BLaER1 (cell line): ENCODE results near the gene CDK6.

ENCODE experiments used
- H3K27ac ChIP-seq: shearing (Covaris generic); formaldehyde crosslinking; 2 replicates; pipeline ENCODE4 v1.8.1; 2022
- H3K27me3 ChIP-seq: shearing (Covaris generic); formaldehyde crosslinking; 2 replicates; pipeline ENCODE4 v1.8.1; 2022
- H3K36me3 ChIP-seq: shearing (Covaris generic); formaldehyde crosslinking; 2 replicates; pipeline ENCODE4 v1.8.1; 2022
- H3K4me1 ChIP-seq: shearing (Covaris generic); formaldehyde crosslinking; 2 replicates; pipeline ENCODE4 v1.8.1; 2022
- H3K4me2 ChIP-seq: shearing (Covaris generic); formaldehyde crosslinking; 2 replicates; pipeline ENCODE4 v1.8.1; 2022
- H3K4me3 ChIP-seq: shearing (Covaris generic); formaldehyde crosslinking; 2 replicates; pipeline ENCODE4 v1.8.1; 2022
- H3K9ac ChIP-seq: shearing (Covaris generic); formaldehyde crosslinking; 2 replicates; pipeline ENCODE4 v1.8.1; 2022
- H3K9me3 ChIP-seq: shearing (Covaris generic); formaldehyde crosslinking; 2 replicates; pipeline ENCODE4 v1.8.1; 2022
- H4K20me1 ChIP-seq: shearing (Covaris generic); formaldehyde crosslinking; 2 replicates; pipeline ENCODE4 v1.8.1; 2022
- Cebpa-rat ChIP-seq: shearing (Covaris generic); IDR thresholded peaks from 2 replicates; pipeline ENCODE4 v1.8.1; 2022

CDK6 gene

DNA sequence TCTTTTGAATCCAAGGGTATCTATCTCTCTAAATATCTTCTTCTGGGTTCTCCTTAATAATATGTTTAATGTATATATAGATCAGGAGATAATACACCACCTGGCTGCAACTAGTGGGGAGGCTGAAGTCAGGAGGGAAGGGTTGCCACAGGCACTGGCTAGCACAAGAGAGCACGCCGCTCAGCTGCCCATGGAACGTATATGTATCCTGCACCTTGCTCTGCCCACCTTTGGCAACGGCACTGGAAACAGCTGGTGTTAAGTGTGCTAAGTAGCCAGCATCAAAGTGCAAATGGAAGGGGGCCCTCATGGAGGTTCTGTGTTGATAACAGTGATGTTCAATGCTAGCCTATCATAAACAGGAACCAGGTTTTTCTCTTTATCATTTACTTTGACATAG, 196.4 kb downstream of the CDK6 start:
- H3K4me2 ChIP-seq: peak overlapping the region; percentile 72
- H3K36me3 ChIP-seq: peaks cover 5% of the 10 kb centered on the region; the same call in 1 of the 2 replicates
- H3K9me3 ChIP-seq: no peaks in the 10 kb centered on the region
- TF ChIP-seq Cebpa-rat: no peak
- peak overlapping the region; percentile 87 for H3K27ac ChIP-seq
- peak overlapping the region; percentile 63; the same call in 1 of the 2 replicates for H3K9ac ChIP-seq
- H4K20me1 ChIP-seq: no peaks in the 10 kb centered on the region
- H3K4me3 ChIP-seq: peak overlapping the region; percentile 43; the same call in 1 of the 2 replicates
- no peaks in the 10 kb centered on the region for H3K27me3 ChIP-seq
- H3K4me1 ChIP-seq: peaks cover 100% of the 10 kb centered on the region

DNA sequence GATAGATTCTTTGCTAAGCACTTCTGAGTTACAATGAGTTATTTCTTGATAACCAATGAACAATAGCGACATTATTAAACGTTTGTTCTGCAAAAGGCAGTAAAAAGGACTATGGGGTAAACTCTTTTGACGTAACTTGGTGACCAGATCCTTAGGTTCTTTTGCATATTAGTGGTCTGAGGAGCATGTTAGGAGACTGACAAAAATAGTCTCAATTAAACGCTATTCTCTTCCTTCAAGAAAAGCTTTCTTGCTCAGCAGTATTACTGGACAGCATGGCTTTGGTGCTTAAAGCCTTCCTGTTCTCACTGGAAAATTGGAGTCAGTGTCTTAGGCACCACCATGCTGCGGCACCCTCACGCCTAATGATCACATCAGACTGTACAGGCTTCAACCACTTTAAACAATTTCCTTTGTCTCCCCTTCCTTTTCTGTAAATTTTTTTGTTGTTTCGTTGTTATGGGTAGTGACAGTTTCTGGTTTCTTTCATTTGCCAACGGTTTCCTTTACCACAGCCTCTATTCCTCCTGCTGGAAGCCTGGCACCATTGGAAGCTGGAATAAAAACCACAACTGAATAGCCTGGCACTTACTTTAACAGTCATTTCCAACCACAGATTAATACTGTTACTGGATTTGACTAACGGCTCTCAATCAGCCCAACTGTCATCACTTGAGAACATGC, 197.0 kb downstream of the CDK6 start:
- H3K4me3 ChIP-seq: peak overlapping the region; percentile 43; the same call in 1 of the 2 replicates
- peak overlapping the region; percentile 87 for H3K27ac ChIP-seq
- peaks cover 5% of the 10 kb centered on the region; the same call in 1 of the 2 replicates for H3K36me3 ChIP-seq
- H4K20me1 ChIP-seq: no peaks in the 10 kb centered on the region
- no peaks in the 10 kb centered on the region for H3K27me3 ChIP-seq
- peaks cover 100% of the 10 kb centered on the region for H3K4me1 ChIP-seq
- no peaks in the 10 kb centered on the region for H3K9me3 ChIP-seq
- peak overlapping the region; percentile 63 for H3K9ac ChIP-seq
- H3K4me2 ChIP-seq: peak overlapping the region; percentile 72
- no peak for TF ChIP-seq Cebpa-rat

DNA sequence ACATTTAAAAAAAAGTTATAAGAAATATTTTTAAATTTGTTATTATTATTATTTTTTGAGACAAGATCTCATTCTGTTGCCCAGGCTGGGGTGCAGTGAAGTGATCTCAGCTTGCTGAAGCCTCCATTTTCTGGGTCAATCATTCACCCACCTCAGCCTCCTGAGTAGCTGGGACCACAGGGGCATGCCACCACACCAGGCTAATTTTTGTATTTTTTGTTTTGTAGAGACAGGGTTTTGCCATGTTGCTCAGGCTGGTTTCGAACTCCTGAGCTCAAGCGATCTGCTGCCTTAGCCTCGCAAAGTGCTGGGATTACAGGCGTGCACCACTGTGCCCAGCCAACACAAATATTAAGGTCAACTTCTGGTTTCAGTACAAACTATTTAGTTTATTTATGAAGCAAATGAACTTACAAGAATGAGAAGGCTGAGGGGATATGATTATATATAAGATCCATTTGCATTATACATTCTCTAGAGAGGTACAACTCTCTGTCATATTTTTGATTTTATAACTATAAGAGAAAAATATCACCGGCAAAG, 200.3 kb downstream of the CDK6 start:
- H3K4me3 ChIP-seq: no peak overlapping the region
- no peak overlapping the region; the same call in 1 of the 2 replicates for H3K9ac ChIP-seq
- H3K4me1 ChIP-seq: peaks cover 100% of the 10 kb centered on the region
- H3K27me3 ChIP-seq: no peaks in the 10 kb centered on the region
- H3K27ac ChIP-seq: peak overlapping the region; percentile 87
- H3K9me3 ChIP-seq: no peaks in the 10 kb centered on the region
- H3K4me2 ChIP-seq: peak overlapping the region; percentile 67
- H3K36me3 ChIP-seq: 0 out of 2 replicates have a peak, but pooled peaks cover under 1% of the 10 kb centered on the region
- H4K20me1 ChIP-seq: no peaks in the 10 kb centered on the region
- TF ChIP-seq Cebpa-rat: no peak

DNA sequence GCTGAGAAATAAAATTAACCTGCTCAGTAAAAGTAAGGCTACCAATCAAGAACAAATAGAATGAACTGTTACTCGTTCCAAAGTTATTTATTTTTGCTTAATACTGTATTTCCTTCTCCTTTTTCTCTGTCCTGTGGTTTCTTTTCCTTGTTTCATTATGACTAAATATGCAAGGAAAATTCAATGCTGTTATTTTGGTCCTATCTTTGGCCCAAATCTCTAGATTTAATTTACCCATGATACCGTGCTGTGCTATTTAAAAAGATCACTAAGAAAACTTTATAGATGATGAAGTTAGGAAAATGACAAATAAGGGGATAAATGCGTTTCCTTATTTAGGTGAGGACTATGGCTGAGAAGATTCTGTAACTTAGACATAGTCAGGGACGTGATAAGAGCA, 200.8 kb downstream of the CDK6 start:
- Histone ChIP-seq H3K9ac (peak overlapping the region; percentile 73), H3K9me3 (no peaks in the 10 kb centered on the region), H3K27me3 (no peaks in the 10 kb centered on the region), H3K4me3 (peak overlapping the region; percentile 30; the same call in 1 of the 2 replicates), H3K27ac (peak overlapping the region; percentile 87), H3K36me3 (peaks cover 6% of the 10 kb centered on the region; the same call in 1 of the 2 replicates), H3K4me1 (peaks cover 100% of the 10 kb centered on the region), H3K4me2 (peak overlapping the region; percentile 67), H4K20me1 (no peaks in the 10 kb centered on the region)
- no peak for TF ChIP-seq Cebpa-rat

DNA sequence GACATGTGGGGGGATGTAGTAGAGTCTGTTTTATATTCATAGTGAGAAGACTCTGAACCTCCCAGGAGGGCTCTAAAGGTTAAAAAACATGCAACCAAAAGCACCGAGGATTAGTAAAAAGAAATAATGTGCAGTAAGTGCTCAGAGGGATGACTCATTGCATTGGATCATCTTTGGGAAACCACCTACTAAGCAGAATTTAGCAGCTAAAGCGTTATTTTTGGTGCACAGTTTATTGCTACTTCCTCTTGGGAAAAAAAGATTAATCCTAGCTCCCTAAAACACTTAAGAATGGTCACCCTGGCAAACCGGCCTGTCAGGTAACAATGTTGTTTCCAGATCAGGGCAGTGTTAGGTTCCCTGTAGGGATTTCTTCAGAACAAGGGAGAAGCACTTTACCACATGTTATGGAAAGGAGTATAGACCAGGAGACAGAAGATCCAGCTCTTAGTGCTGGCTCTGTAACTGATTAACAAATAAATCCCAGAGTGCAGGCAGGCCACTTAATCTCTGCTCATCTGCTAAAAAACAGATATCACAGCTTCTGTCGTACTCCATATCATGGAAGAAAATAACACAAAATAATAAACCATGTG, 201.4 kb downstream of the CDK6 start:
- peak overlapping the region; percentile 73 for H3K9ac ChIP-seq
- H3K4me2 ChIP-seq: peak overlapping the region; percentile 67
- H4K20me1 ChIP-seq: no peaks in the 10 kb centered on the region
- H3K4me1 ChIP-seq: peaks cover 95% of the 10 kb centered on the region
- no peaks in the 10 kb centered on the region for H3K27me3 ChIP-seq
- H3K27ac ChIP-seq: peak overlapping the region; percentile 87
- peaks cover 6% of the 10 kb centered on the region; the same call in 1 of the 2 replicates for H3K36me3 ChIP-seq
- H3K4me3 ChIP-seq: peak overlapping the region; percentile 30; the same call in 1 of the 2 replicates
- H3K9me3 ChIP-seq: no peaks in the 10 kb centered on the region
- TF ChIP-seq Cebpa-rat: no peak

DNA sequence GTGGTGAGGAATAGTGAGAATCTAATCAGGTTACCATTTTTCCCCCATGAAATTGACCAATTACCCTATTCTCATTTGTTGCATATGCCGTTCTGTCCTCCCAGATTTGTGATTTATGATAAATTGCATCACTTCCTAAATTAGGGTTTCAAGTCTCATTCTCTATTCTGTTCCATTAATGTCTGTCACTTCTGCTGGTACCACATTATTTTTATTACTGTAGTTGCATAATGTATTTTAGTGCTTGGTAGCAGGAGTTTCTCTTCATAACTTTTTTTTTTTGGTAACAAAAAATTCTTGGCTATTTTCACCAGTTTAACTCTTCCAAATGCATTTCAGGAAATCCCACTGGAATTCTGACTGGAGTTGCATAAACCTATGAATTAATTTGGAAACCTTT, 202.2 kb downstream of the CDK6 start:
- Histone ChIP-seq H3K4me1 (peaks cover 87% of the 10 kb centered on the region), H3K27ac (peak overlapping the region; percentile 87), H3K9me3 (peaks cover 6% of the 10 kb centered on the region), H3K4me3 (no peak overlapping the region), H3K9ac (no peak overlapping the region), H3K27me3 (no peaks in the 10 kb centered on the region), H3K4me2 (peak overlapping the region; percentile 67), H3K36me3 (peaks cover 10% of the 10 kb centered on the region; the same call in 1 of the 2 replicates), H4K20me1 (no peaks in the 10 kb centered on the region)
- no peak; the same call in 1 of the 2 replicates for TF ChIP-seq Cebpa-rat

DNA sequence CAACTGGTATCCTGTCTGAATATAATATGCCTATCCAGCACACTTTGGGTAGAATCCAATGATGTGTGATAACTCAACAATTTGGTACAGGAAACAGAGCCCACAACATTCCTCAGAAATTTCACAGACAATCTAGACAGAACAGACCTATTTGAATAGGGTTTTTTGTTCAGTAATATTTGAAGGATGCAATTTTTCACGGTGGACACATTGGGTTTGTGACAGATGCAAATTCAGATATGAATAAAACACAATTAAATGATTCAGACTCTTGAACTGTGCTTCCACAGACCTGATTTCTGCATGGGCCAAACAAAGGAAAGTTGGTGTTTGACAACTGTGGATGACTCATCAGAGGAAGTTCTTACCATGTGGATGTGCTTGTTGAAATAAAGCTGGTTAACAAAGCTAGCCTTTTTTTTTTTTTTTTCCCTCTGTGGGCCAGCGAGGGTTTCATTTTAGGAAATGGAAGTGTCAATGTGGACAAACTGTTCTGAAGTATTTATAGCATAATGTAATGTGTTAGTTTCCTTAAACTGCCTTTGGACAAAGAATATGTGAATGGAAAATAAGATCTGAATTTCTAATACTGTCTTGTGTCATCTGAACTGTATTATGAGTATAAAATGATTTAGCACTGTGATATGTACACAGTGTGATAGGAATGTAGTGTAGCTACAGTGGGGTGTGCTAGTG, 203.0 kb downstream of the CDK6 start:
- Histone ChIP-seq H3K4me3 (no peak overlapping the region), H3K36me3 (peaks cover 17% of the 10 kb centered on the region), H3K27ac (peak overlapping the region; percentile 87), H3K9me3 (peaks cover 6% of the 10 kb centered on the region), H4K20me1 (no peaks in the 10 kb centered on the region), H3K4me1 (peaks cover 79% of the 10 kb centered on the region), H3K9ac (peak overlapping the region; percentile 27; the same call in 1 of the 2 replicates), H3K4me2 (peak overlapping the region; percentile 67), H3K27me3 (no peaks in the 10 kb centered on the region)
- TF ChIP-seq Cebpa-rat: no peak

DNA sequence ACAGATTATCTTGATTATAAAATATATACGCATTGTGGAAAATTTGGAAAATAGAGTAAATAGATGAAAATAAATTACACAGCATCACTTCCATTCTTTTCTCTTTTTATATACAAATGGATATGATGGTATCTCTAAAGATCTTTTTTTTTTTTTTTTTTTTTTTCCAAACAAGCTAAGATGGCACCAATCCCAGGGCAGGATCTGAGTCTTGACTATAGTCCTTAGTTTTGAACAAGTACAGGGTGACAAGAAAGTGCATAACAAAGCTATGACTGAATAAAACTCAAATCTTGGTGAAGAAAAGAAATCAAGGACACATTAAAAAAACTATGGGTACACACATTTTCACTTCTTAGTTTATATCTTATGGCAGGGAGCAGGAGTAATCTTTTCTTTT, 203.6 kb downstream of the CDK6 start:
- H3K4me1 ChIP-seq: peaks cover 73% of the 10 kb centered on the region

DNA sequence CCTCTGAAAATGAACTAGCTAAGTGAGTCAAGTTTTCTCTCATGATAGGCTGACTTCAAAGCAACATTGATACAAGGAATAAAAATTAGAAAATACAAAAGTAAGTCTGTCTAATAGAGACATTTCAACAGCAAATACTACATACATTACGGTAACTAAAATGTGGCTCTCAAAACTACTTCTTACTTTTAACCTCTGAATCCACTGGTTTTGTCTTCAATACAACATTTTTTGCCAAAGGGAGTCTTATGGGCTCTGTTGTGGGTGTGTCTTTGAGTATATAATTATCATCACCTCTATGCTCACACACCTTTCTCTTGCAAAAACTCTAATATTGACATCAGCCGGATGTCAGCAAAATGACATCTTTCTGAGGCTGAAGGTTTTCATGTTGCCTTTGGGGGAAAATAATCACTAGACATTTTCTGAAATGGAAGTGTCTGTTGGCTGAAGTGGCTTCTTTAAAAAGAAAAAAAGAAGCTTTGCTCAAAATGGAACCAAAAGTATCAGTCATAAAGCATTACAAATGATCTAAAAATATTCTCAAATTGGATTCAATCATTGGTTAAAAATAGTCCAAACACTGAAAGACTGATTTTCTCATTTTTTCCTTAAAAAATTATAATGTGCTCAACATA, 204.4 kb downstream of the CDK6 start:
- H3K27ac ChIP-seq: peak overlapping the region; percentile 32
- peak overlapping the region; percentile 35 for H3K4me2 ChIP-seq
- H4K20me1 ChIP-seq: no peaks in the 10 kb centered on the region
- H3K36me3 ChIP-seq: peaks cover 29% of the 10 kb centered on the region
- no peak overlapping the region for H3K4me3 ChIP-seq
- peaks cover 65% of the 10 kb centered on the region for H3K4me1 ChIP-seq
- peaks cover 10% of the 10 kb centered on the region for H3K9me3 ChIP-seq
- TF ChIP-seq Cebpa-rat: no peak
- no peaks in the 10 kb centered on the region for H3K27me3 ChIP-seq
- H3K9ac ChIP-seq: no peak overlapping the region

More for the DNA sequence above, 203.6 kb downstream of the CDK6 start:
- H3K36me3 ChIP-seq: peaks cover 22% of the 10 kb centered on the region
- TF ChIP-seq Cebpa-rat: no peak
- H3K4me3 ChIP-seq: no peak overlapping the region
- peak overlapping the region; percentile 87 for H3K27ac ChIP-seq
- no peaks in the 10 kb centered on the region for H4K20me1 ChIP-seq
- H3K9me3 ChIP-seq: peaks cover 6% of the 10 kb centered on the region
- H3K27me3 ChIP-seq: no peaks in the 10 kb centered on the region
- H3K9ac ChIP-seq: peak overlapping the region; percentile 27; the same call in 1 of the 2 replicates
- peak overlapping the region; percentile 67 for H3K4me2 ChIP-seq
